ENCODE data around the gene TRIM9. TPM values are rescaled to one million over a fixed set of nuclear protein-coding genes. Genes with fewer than 3 reads are reported as not detected.

Gene TRIM9
- total RNA-seq, 1 experiment from 2014 or later, result 2.6 TPM

DNA sequence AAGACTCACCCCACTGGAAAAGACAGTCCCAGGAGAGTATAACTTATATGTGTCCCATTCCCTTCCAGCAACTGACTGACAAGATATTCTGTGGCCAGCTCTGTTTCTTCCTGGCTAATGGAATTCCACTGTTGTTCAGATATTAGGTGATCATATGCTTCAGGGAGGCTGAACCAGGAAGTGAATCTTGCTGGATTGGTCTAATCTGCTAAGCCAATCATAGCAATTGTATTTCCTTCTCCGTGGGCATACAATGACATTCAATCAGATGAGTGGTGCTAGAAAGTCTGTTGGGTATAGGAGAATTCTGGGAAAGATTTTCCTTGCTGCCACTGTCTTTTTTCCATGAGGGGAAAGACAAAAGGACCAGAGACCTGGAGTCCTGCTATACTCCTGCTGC lies 162.7 kb downstream of the TRIM9 start:
- intact Hi-C loops (cut with micrococcal nuclease), result no loop called here
- Histone ChIP-seq H3K9me2 (replicated peaks; ENCODE audit: low read length) (no peaks in the 10 kb centered on the region), H3K4me1 (ENCODE audit: insufficient read depth, low read length) (peaks cover 11% of the 10 kb centered on the region), H3F3A (ENCODE audit: low read length, unreplicated experiment) (no peaks in the 10 kb centered on the region), H3K79me2 (ENCODE audit: low read length) (no peaks in the 10 kb centered on the region), H4K20me1 (ENCODE audit: low read length) (no peaks in the 10 kb centered on the region), H3K27me3 (ENCODE audit: low read length) (no peaks in the 10 kb centered on the region), H3K9ac (ENCODE audit: low read length) (no peak overlapping the region), H3K36me3 (ENCODE audit: low read depth, low read length) (peaks cover 48% of the 10 kb centered on the region), H3K9me3 (ENCODE audit: low read length) (no peaks in the 10 kb centered on the region), H3K4me3 (ENCODE audit: low read length) (no peak overlapping the region), H2AFZ (ENCODE audit: low read length) (no peak overlapping the region), H3K4me2 (ENCODE audit: low read length) (no peak overlapping the region), H3K27ac (ENCODE audit: low read length) (no peak overlapping the region)
- no TSS peak for BruUV-seq (replicated peaks)
- ChIA-PET CTCF (no interaction called here), POLR2A (ENCODE audit: unreplicated experiment) (no interaction called here)
- DNase-seq, result no peak
- TF ChIP-seq EZH2 (IDR thresholded peaks at IDR 0.05; ENCODE audit: low read length, unreplicated experiment), result no peak
- no peak for TF ChIP-seq CTCF (conservative IDR thresholded peaks at IDR 0.05; ENCODE audit: low read depth, low read length)
- TF ChIP-seq EZH2phosphoT487 (IDR thresholded peaks at IDR 0.05; ENCODE audit: borderline replicate concordance, low read length), result no peak
- no peak for ATAC-seq

DNA sequence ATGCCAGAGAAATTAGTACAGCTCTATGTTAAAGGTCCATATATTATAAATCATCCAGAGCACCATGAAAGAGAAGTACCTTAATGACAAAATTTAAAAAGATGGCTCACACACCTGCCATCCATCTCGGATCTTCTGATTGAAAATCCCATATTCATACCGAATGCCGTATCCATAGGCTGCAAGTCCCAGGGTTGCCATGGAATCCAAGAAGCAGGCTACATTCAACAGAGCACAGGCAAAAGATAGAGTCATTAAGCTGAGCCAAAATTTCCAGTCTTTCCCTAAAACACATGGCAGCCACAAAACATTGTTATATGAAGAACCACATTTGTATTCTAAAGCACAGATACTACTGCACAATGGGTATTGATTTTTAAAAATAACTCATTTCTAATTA lies 163.3 kb downstream of the TRIM9 start:
- Histone ChIP-seq H3K27me3 (ENCODE audit: low read length) (no peaks in the 10 kb centered on the region), H3F3A (ENCODE audit: low read length, unreplicated experiment) (no peaks in the 10 kb centered on the region), H3K27ac (ENCODE audit: low read length) (no peak overlapping the region), H3K4me3 (ENCODE audit: low read length) (no peak overlapping the region), H3K9me2 (replicated peaks; ENCODE audit: low read length) (no peaks in the 10 kb centered on the region), H3K4me2 (ENCODE audit: low read length) (no peak overlapping the region), H2AFZ (ENCODE audit: low read length) (no peak overlapping the region), H3K36me3 (ENCODE audit: low read depth, low read length) (peaks cover 48% of the 10 kb centered on the region), H3K9ac (ENCODE audit: low read length) (no peak overlapping the region), H3K9me3 (ENCODE audit: low read length) (no peaks in the 10 kb centered on the region), H4K20me1 (ENCODE audit: low read length) (no peaks in the 10 kb centered on the region), H3K4me1 (ENCODE audit: insufficient read depth, low read length) (0 out of 2 replicates have a peak, but pooled peaks cover 5% of the 10 kb centered on the region), H3K79me2 (ENCODE audit: low read length) (no peaks in the 10 kb centered on the region)
- no peak for ATAC-seq
- intact Hi-C loops (cut with micrococcal nuclease), result no loop called here
- no peak for TF ChIP-seq EZH2phosphoT487 (IDR thresholded peaks at IDR 0.05; ENCODE audit: borderline replicate concordance, low read length)
- no peak for TF ChIP-seq CTCF (conservative IDR thresholded peaks at IDR 0.05; ENCODE audit: low read depth, low read length)
- no peak for TF ChIP-seq EZH2 (IDR thresholded peaks at IDR 0.05; ENCODE audit: low read length, unreplicated experiment)
- no TSS peak for BruUV-seq (replicated peaks)
- DNase-seq, result no peak
- ChIA-PET POLR2A (ENCODE audit: unreplicated experiment) (no interaction called here), CTCF (no interaction called here)

- Histone ChIP-seq H3K9me3 (ENCODE audit: low read length) (no peaks in the 10 kb centered on the region), H3K9me2 (replicated peaks; ENCODE audit: low read length) (no peaks in the 10 kb centered on the region), H3K9ac (ENCODE audit: low read length) (no peak overlapping the region), H3K27ac (ENCODE audit: low read length) (no peak overlapping the region), H4K20me1 (ENCODE audit: low read length) (no peaks in the 10 kb centered on the region), H3K4me2 (ENCODE audit: low read length) (no peak overlapping the region), H3K36me3 (ENCODE audit: low read depth, low read length) (peaks cover 44% of the 10 kb centered on the region), H3F3A (ENCODE audit: low read length, unreplicated experiment) (no peaks in the 10 kb centered on the region), H3K4me1 (ENCODE audit: insufficient read depth, low read length) (no peaks in the 10 kb centered on the region), H3K27me3 (ENCODE audit: low read length) (no peaks in the 10 kb centered on the region), H3K79me2 (ENCODE audit: low read length) (no peaks in the 10 kb centered on the region), H2AFZ (ENCODE audit: low read length) (no peak overlapping the region), H3K4me3 (ENCODE audit: low read length) (no peak overlapping the region)
- intact Hi-C loops (cut with micrococcal nuclease), result no loop called here
- TF ChIP-seq CTCF (conservative IDR thresholded peaks at IDR 0.05; ENCODE audit: low read depth, low read length) (no peak), EZH2phosphoT487 (IDR thresholded peaks at IDR 0.05; ENCODE audit: borderline replicate concordance, low read length) (no peak), EZH2 (IDR thresholded peaks at IDR 0.05; ENCODE audit: low read length, unreplicated experiment) (no peak)
- ChIA-PET POLR2A (ENCODE audit: unreplicated experiment) (no interaction called here), CTCF (no interaction called here)
- DNase-seq (no peak), ATAC-seq (no peak)
- BruUV-seq (replicated peaks), result no TSS peak
Measured at GRCh38 chr14:50929506-50929905, 165.4 kb downstream of the TRIM9 start.
